Stomach (tissue), 9 donors: ENCODE results near the gene NEBL. TPM values are rescaled to one million over a fixed set of nuclear protein-coding genes. Genes with fewer than 3 reads are reported as not detected.

Experiments used
- DNase-seq, 2 donors: peaks; one replicate each; pipeline versions ENCODE4 v3.0.0 to v3.0.0-alpha.2; 2013 to 2019
- H3K27ac ChIP-seq, 5 donors: fragments of 200-600 bp in 4 of 5; sonication (generic) in 4 of 5; one replicate each; pipeline ENCODE4 v1.5.1; 2013 to 2019; ENCODE audit warnings: mild to moderate bottlenecking in 1 of 5, moderate library complexity in 1 of 5
- H3K27me3 ChIP-seq, 3 donors: fragments of 200-600 bp; sonication (generic); one replicate each; pipeline ENCODE4 v1.5.1; 2017 to 2019; ENCODE audit warnings: mixed run types in 1 of 3
- H3K36me3 ChIP-seq, 4 donors: fragments of 200-600 bp; sonication (generic); 1 replicate in 3 of 4; 2 replicates in 1 of 4; pipeline ENCODE4 v1.5.1; 2016 to 2019
- H3K4me1 ChIP-seq, 4 donors: fragments of 200-600 bp; sonication (generic); one replicate each; pipeline ENCODE4 v1.5.1; 2016 to 2019
- H3K4me3 ChIP-seq, 4 donors: fragments of 200-600 bp; sonication (generic) in 3 of 4; one replicate each; pipeline ENCODE4 v1.5.1; 2016 to 2019; ENCODE audit warnings: mild to moderate bottlenecking in 1 of 4
- H3K9me3 ChIP-seq, 4 donors: fragments of 200-600 bp; sonication (generic); one replicate each; pipeline ENCODE4 v1.5.1; 2016 to 2019
- CTCF ChIP-seq, 7 experiments: fragments of 450-650 bp in 4 of 7; fragments of 200-600 bp in 3 of 7; sonication (generic) in 3 of 7; IDR thresholded peaks; one replicate each; pipeline ENCODE4 v1.5.1; 2016 to 2019; ENCODE audit warnings: antibody characterized with exemption in 7 of 7, control low read depth in 2 of 7, mild to moderate bottlenecking in 1 of 7
- EP300 ChIP-seq: sonication (generic); formaldehyde crosslinking; IDR thresholded peaks from one replicate; pipeline ENCODE4 v1.6.1; 2017; ENCODE audit warnings: antibody characterized with exemption
- POLR2A ChIP-seq, 4 donors: fragments of 450-650 bp; IDR thresholded peaks; one replicate each; pipeline ENCODE4 v1.6.1; 2016; ENCODE audit warnings: antibody characterized with exemption in 4 of 4, control low read depth in 2 of 4, mild to moderate bottlenecking in 1 of 4, moderate library complexity in 1 of 4
- POLR2AphosphoS5 ChIP-seq, 3 donors: sonication (generic); formaldehyde crosslinking; IDR thresholded peaks; one replicate each; pipeline ENCODE4 v1.6.1; 2016; ENCODE audit warnings: antibody characterized with exemption in 3 of 3
- WGBS, 5 donors: extraction: QIAGEN DNeasy Blood & Tissue Kit in 3 of 5; methylation state at CpG; one replicate each; pipeline versions ENCODE4 v1.1.5 to v1.1.7; 2013 to 2018; 5-methylcytosine and 5-hydroxymethylcytosine counted together
- intact Hi-C: fragments of 100-400 bp; cut with DNase I; formaldehyde crosslinking; loops from one replicate; pipeline ENCODE4 v1.15.1; 2023; ENCODE audit warnings: low total_unique reads
- polyA plus RNA-seq, 3 donors: library from polyadenylated mRNA; stranded (reverse); fragments of 200-250 nt; gene quantifications; one replicate each; pipeline ENCODE4 v1.2.3, GENCODE V29; 2013
- total RNA-seq, 5 donors: library from RNA; depleted of rRNA; stranded (reverse); fragments of >200 nt; gene quantifications; one replicate each; pipeline versions ENCODE4 v1.1.0 to v1.2.3, GENCODE V29; 2014 to 2016
- donor health status: healthy with polysubstance abuse.
- donor health status: Bipolar disorder and iron deficiency.
- donor health status: healthy.

Gene NEBL
- total and polyA plus RNA-seq, 8 donors, result 1.2 to 21.8 (median 5.9) TPM

- Histone ChIP-seq H3K27me3 (no peaks in the 10 kb centered on the region), H3K36me3 (no peaks in the 10 kb centered on the region), H3K4me1 (no peaks in the 10 kb centered on the region), H3K27ac (no peak overlapping the region), H3K9me3 (no peaks in the 10 kb centered on the region), H3K4me3 (no peak overlapping the region)
- TF ChIP-seq POLR2A (IDR thresholded peaks at IDR 0.05) (no peak), CTCF (IDR thresholded peaks at IDR 0.05) (no peak), POLR2AphosphoS5 (IDR thresholded peaks at IDR 0.05) (no peak), EP300 (no peak)
- 44 to 94% (median 92%) methylated on average over 2 of the region's 2 CpGs for WGBS, 5 donors
- DNase-seq, result no peak
- intact Hi-C loops, result no loop called here
These were observed 15.0 kb downstream of the NEBL start for GRCh38 chr10:20882091-20882490.

GRCh38 chr10:20879136-20879535, 18.0 kb downstream of the NEBL start:
- no peaks in the 10 kb centered on the region for H3K27me3 ChIP-seq
- no peak for DNase-seq
- TF ChIP-seq CTCF (IDR thresholded peaks at IDR 0.05), result no peak
- TF ChIP-seq POLR2A (IDR thresholded peaks at IDR 0.05), result no peak
- TF ChIP-seq EP300, result no peak
- no peak for TF ChIP-seq POLR2AphosphoS5 (IDR thresholded peaks at IDR 0.05)
- WGBS, 5 donors, result 71 to 79% (median 74%) methylated on average over 2 of the region's 2 CpGs
- intact Hi-C loops, result no loop called here
- H3K36me3 ChIP-seq, result no peaks in the 10 kb centered on the region
- H3K4me1 ChIP-seq, result no peaks in the 10 kb centered on the region
- no peaks in the 10 kb centered on the region for H3K9me3 ChIP-seq
- H3K4me3 ChIP-seq, result no peak overlapping the region
- no peak overlapping the region for H3K27ac ChIP-seq

- intact Hi-C loops, result no loop called here
- Histone ChIP-seq H3K4me1 (no peaks in the 10 kb centered on the region), H3K36me3 (no peaks in the 10 kb centered on the region), H3K27me3 (no peaks in the 10 kb centered on the region), H3K27ac (no peak overlapping the region), H3K4me3 (no peak overlapping the region), H3K9me3 (no peaks in the 10 kb centered on the region)
- DNase-seq, result no peak
- TF ChIP-seq EP300, result no peak
- WGBS, 5 donors, result 61 to 74% (median 62%) methylated on average over 7 of the region's 7 CpGs
These were observed 18.8 kb downstream of the NEBL start for GRCh38 chr10:20877986-20878983.

- Histone ChIP-seq H3K27ac (no peak overlapping the region), H3K4me3 (no peak overlapping the region), H3K9me3 (no peaks in the 10 kb centered on the region), H3K36me3 (no peaks in the 10 kb centered on the region), H3K4me1 (no peaks in the 10 kb centered on the region), H3K27me3 (no peaks in the 10 kb centered on the region)
- intact Hi-C loops, result no loop called here
- TF ChIP-seq POLR2AphosphoS5 (IDR thresholded peaks at IDR 0.05) (no peak), CTCF (IDR thresholded peaks at IDR 0.05) (no peak), EP300 (no peak), POLR2A (IDR thresholded peaks at IDR 0.05) (no peak)
- no peak for DNase-seq
- WGBS, 5 donors, result 75 to 94% (median 87%) methylated on average over 7 of the region's 7 CpGs
These were observed 19.6 kb downstream of the NEBL start for GRCh38 chr10:20877554-20877953.

GRCh38 chr10:20874261-20874660, 22.9 kb downstream of the NEBL start:
- H3K4me3 ChIP-seq, result no peak overlapping the region
- 89 to 94% (median 91%) methylated on average over 2 of the region's 2 CpGs for WGBS, 5 donors
- H3K4me1 ChIP-seq, result no peaks in the 10 kb centered on the region
- no peak overlapping the region for H3K27ac ChIP-seq
- no peaks in the 10 kb centered on the region for H3K36me3 ChIP-seq
- TF ChIP-seq CTCF (IDR thresholded peaks at IDR 0.05) (no peak), EP300 (no peak), POLR2AphosphoS5 (IDR thresholded peaks at IDR 0.05) (no peak)
- no peaks in the 10 kb centered on the region for H3K9me3 ChIP-seq
- intact Hi-C loops, result no loop called here
- no peak for DNase-seq
- H3K27me3 ChIP-seq, result no peaks in the 10 kb centered on the region
